Liver (tissue), 9 donors: Measurements from ENCODE around the gene C1QL4. TPM values are rescaled to one million over a fixed set of nuclear protein-coding genes. Genes with fewer than 3 reads are reported as not detected.
A peak's percentile ranks its signal among the peaks of the same experiment; 100 is the strongest.
"Not testable (repeated sequence)": the region's sequence is repeated elsewhere in the genome, so short reads cannot be mapped to it uniquely, and the experiment has no call there.

Source experiments
- DNase-seq: peaks from one replicate; pipeline ENCODE4 v3.0.0-alpha.2; 2017; ENCODE audit warnings: low spot score
- H3K27ac ChIP-seq, 2 donors: one replicate each; pipeline ENCODE4 v1.7.0; 2013; ENCODE audit warnings: inconsistent platforms in 2 of 2, low read length in 2 of 2, control low read depth in 1 of 2, low read depth in 1 of 2, mild to moderate bottlenecking in 1 of 2
- H3K27me3 ChIP-seq, 4 donors: one replicate each; pipeline versions ENCODE4 v1.6.1 to v1.7.0; 2013; ENCODE audit warnings: low read length in 3 of 4, inconsistent platforms in 1 of 4, mild to moderate bottlenecking in 1 of 4, moderate library complexity in 1 of 4; ENCODE audit not compliant: control insufficient read depth in 4 of 4, insufficient read depth in 4 of 4
- H3K36me3 ChIP-seq, 4 donors: one replicate each; pipeline versions ENCODE4 v1.6.1 to v1.7.0; 2013; ENCODE audit warnings: low read length in 3 of 4, mild to moderate bottlenecking in 3 of 4, low read depth in 1 of 4, moderate library complexity in 1 of 4; ENCODE audit not compliant: control insufficient read depth in 4 of 4, insufficient read depth in 3 of 4
- H3K4me1 ChIP-seq, 4 donors: one replicate each; pipeline versions ENCODE4 v1.6.1 to v1.7.0; 2013; ENCODE audit warnings: low read length in 3 of 4, mild to moderate bottlenecking in 3 of 4, moderate library complexity in 1 of 4; ENCODE audit not compliant: control insufficient read depth in 4 of 4, insufficient read depth in 4 of 4
- H3K4me3 ChIP-seq, 3 donors: one replicate each; pipeline versions ENCODE4 v1.6.1 to v1.7.0; 2013; ENCODE audit warnings: low read length in 3 of 3, control low read depth in 1 of 3, low read depth in 1 of 3, mild to moderate bottlenecking in 1 of 3
- H3K9ac ChIP-seq, 2 donors: one replicate each; pipeline ENCODE4 v1.7.0; 2013; ENCODE audit warnings: low read length in 2 of 2, mild to moderate bottlenecking in 2 of 2, moderate library complexity in 2 of 2, control low read depth in 1 of 2, low read depth in 1 of 2
- H3K9me3 ChIP-seq, 4 donors: one replicate each; pipeline versions ENCODE4 v1.6.1 to v1.7.0; 2013; ENCODE audit warnings: low read length in 3 of 4; ENCODE audit not compliant: control insufficient read depth in 4 of 4
- CTCF ChIP-seq: fragments of 150-350 bp; IDR thresholded peaks from 2 replicates; pipeline ENCODE4 v1.5.1; 2017; ENCODE audit warnings: improper control_type of control experiment, low read depth, low read length; ENCODE audit not compliant: missing input control
- FOXA1 ChIP-seq: IDR thresholded peaks from 2 replicates; pipeline ENCODE4 v1.6.1; 2016; ENCODE audit warnings: antibody characterized with exemption
- FOXA2 ChIP-seq: IDR thresholded peaks from 2 replicates; pipeline ENCODE4 v1.6.1; 2016; ENCODE audit warnings: antibody characterized with exemption
- GABPA ChIP-seq, 2 donors: IDR thresholded peaks in 1 of 2; conservative IDR thresholded peaks in 1 of 2; 2 replicates each; pipeline ENCODE4 v1.6.1; 2016; ENCODE audit warnings: antibody characterized with exemption in 2 of 2, mild to moderate bottlenecking in 1 of 2, moderate library complexity in 1 of 2
- JUND ChIP-seq, 2 donors: IDR thresholded peaks; 2 replicates each; pipeline ENCODE4 v1.6.1; 2016; ENCODE audit warnings: antibody characterized with exemption in 2 of 2
- MAX ChIP-seq: IDR thresholded peaks from 2 replicates; pipeline ENCODE4 v1.6.1; 2016; ENCODE audit warnings: antibody characterized with exemption
- REST ChIP-seq: IDR thresholded peaks from 2 replicates; pipeline ENCODE4 v1.6.1; 2016; ENCODE audit warnings: antibody characterized with exemption, mild to moderate bottlenecking
- SP1 ChIP-seq: IDR thresholded peaks from 2 replicates; pipeline ENCODE4 v1.6.1; 2018; ENCODE audit warnings: antibody characterized with exemption, mild to moderate bottlenecking
- YY1 ChIP-seq: IDR thresholded peaks from 2 replicates; pipeline ENCODE4 v1.6.1; 2016; ENCODE audit warnings: antibody characterized with exemption, mild to moderate bottlenecking
- WGBS: extraction: QIAGEN DNeasy Blood & Tissue Kit; methylation state at CpG from one replicate; pipeline ENCODE4 v1.1.7; 2013; 5-methylcytosine and 5-hydroxymethylcytosine counted together
- polyA plus RNA-seq, 2 donors: library from polyadenylated mRNA; stranded (reverse) in 1 of 2; unstranded in 1 of 2; fragments of 200-250 nt in 1 of 2; fragments of >200 nt in 1 of 2; fragmentation: Nextera tagmentation in 1 of 2; extraction: Ambion mirVana in 1 of 2; gene quantifications; one replicate each; pipeline versions ENCODE4 v1.2.1 to v1.2.3, GENCODE V29; 2013 to 2015
- total RNA-seq, 2 donors: library from RNA; depleted of rRNA; stranded (reverse); fragments of >200 nt; gene quantifications; one replicate each; pipeline ENCODE4 v1.2.3, GENCODE V29; 2014
- donor health status: healthy.
- donor health status: healthy.
- donor health status: healthy.
- donor health status: healthy.
- donor health status: healthy.

Gene C1QL4
- total and polyA plus RNA-seq, 4 donors: not detected

- H3K9me3 ChIP-seq: no peaks in the 10 kb centered on the region
- peaks cover 2 to 14% (median 10%) of the 10 kb centered on the region in 4 donors for H3K4me1 ChIP-seq
- H3K9ac ChIP-seq: no peak overlapping the region
- TF ChIP-seq FOXA1 (no peak), MAX (no peak), FOXA2 (no peak), JUND (IDR thresholded peaks at IDR 0.05) (no peak), SP1 (no peak), REST (no peak), CTCF (no peak), YY1 (no peak), GABPA (IDR thresholded peaks at IDR 0.05 in 1 of 2, conservative IDR thresholded peaks at IDR 0.05 in 1 of 2) (no peak)
- H3K27ac ChIP-seq: no peak overlapping the region
- 52% methylated on average over 12 of the region's 12 CpGs for WGBS
- no peaks in the 10 kb centered on the region for H3K36me3 ChIP-seq
- no peaks in the 10 kb centered on the region for H3K27me3 ChIP-seq
- H3K4me3 ChIP-seq: peak overlapping the region; percentile 67 to 89 (median 70)
- DNase-seq: no peak
Observed at GRCh38 chr12:49322367-49322707, 14.7 kb downstream of the C1QL4 start.

- H3K9me3 ChIP-seq: not testable (repeated sequence)
- 95% methylated on average over 9 of the region's 9 CpGs for WGBS
- peaks cover 2 to 14% (median 10%) of the 10 kb centered on the region in 4 donors for H3K4me1 ChIP-seq
Observed at GRCh38 chr12:49320411-49321103, 16.4 kb downstream of the C1QL4 start.

GRCh38 chr12:49317118-49317517 is 19.9 kb downstream of the C1QL4 start:
- H3K27ac ChIP-seq, H3K4me1 ChIP-seq, H3K9ac ChIP-seq, H3K27me3 ChIP-seq, H3K9me3 ChIP-seq, DNase-seq, H3K36me3 ChIP-seq, H3K4me3 ChIP-seq: not testable (repeated sequence)
- WGBS: 96% methylated on average over 10 of the region's 10 CpGs

More at GRCh38 chr12:49320411-49321103, 16.4 kb downstream of the C1QL4 start:
- H3K27ac ChIP-seq, H3K27me3 ChIP-seq, DNase-seq, H3K4me3 ChIP-seq, H3K9ac ChIP-seq, H3K36me3 ChIP-seq: not testable (repeated sequence)
